A673 (cell line): Measurements from ENCODE around the gene NUDT21. TPM values are rescaled to one million over a fixed set of nuclear protein-coding genes. Genes with fewer than 3 reads are reported as not detected.

Experiments used
- BruUV-seq: library from RNA; stranded (reverse); fragments of 400-500 nt; replicated peaks from 2 replicates; lab custom pipeline; 2021; lab: Mats Ljungman, UMichigan
- CTCF ChIA-PET: fragments of 300-600 bp; sonication (Branson Sonifier 250); formaldehyde crosslinking; loops from one replicate; lab custom pipeline; 2022; ENCODE audit warnings: antibody characterized with exemption; lab: Charles Lee
- POLR2A ChIA-PET: fragments of 300-600 bp; sonication (Branson Sonifier 250); formaldehyde crosslinking; loops from one replicate; lab custom pipeline; 2022; ENCODE audit warnings: antibody characterized with exemption; ENCODE audit not compliant: low non-redundant PET; lab: Charles Lee
- DNase-seq: peaks from one replicate; pipeline ENCODE4 v3.0.0-alpha.2; 2015; ENCODE audit warnings: low spot score
- H3K27ac ChIP-seq: fragments of 200-600 bp; sonication (generic); 2 replicates; pipeline ENCODE4 v1.5.1; 2016; ENCODE audit warnings: mixed run types, low read depth, mild to moderate bottlenecking, mixed read lengths, antibody characterized with exemption, low read length; ENCODE audit not compliant: poor library complexity, severe bottlenecking
- H3K27me3 ChIP-seq: fragments of 200-600 bp; sonication (generic); replicated peaks from 2 replicates; pipeline ENCODE4 v1.6.1; 2017; ENCODE audit warnings: mixed run types, low read depth, mild to moderate bottlenecking, mixed read lengths, antibody characterized with exemption, low read length; ENCODE audit not compliant: insufficient read depth, poor library complexity
- H3K36me3 ChIP-seq: fragments of 200-600 bp; sonication (generic); 2 replicates; pipeline ENCODE4 v1.6.1; 2016; ENCODE audit warnings: mixed run types, mild to moderate bottlenecking, mixed read lengths, antibody characterized with exemption, low read length; ENCODE audit not compliant: insufficient read depth, poor library complexity, severe bottlenecking
- H3K4me1 ChIP-seq: fragments of 200-600 bp; sonication (generic); 2 replicates; pipeline ENCODE4 v1.6.1; 2017; ENCODE audit warnings: mixed run types, mild to moderate bottlenecking, mixed read lengths, antibody characterized with exemption, low read length; ENCODE audit not compliant: insufficient read depth, poor library complexity, severe bottlenecking
- H3K4me3 ChIP-seq: fragments of 200-600 bp; sonication (generic); 2 replicates; pipeline ENCODE4 v1.5.1; 2016; ENCODE audit warnings: low read depth, mixed run types, mild to moderate bottlenecking, mixed read lengths, low read length; ENCODE audit not compliant: poor library complexity, severe bottlenecking
- H3K9me3 ChIP-seq: fragments of 200-600 bp; sonication (generic); 2 replicates; pipeline ENCODE4 v1.6.1; 2016; ENCODE audit warnings: mixed run types, low read depth, mild to moderate bottlenecking, mixed read lengths, antibody characterized with exemption, low read length; ENCODE audit not compliant: poor library complexity, severe bottlenecking
- EZH2 ChIP-seq: fragments of 200-600 bp; sonication (generic); IDR thresholded peaks from 2 replicates; pipeline ENCODE4 v1.6.1; 2017; ENCODE audit warnings: borderline replicate concordance, low read depth, mild to moderate bottlenecking, mixed read lengths, antibody characterized with exemption, low read length; ENCODE audit not compliant: poor library complexity, severe bottlenecking
- intact Hi-C: fragments of 100-400 bp; cut with micrococcal nuclease; formaldehyde crosslinking; loops from one replicate; pipeline ENCODE4 v1.10.0; 2022; ENCODE audit not compliant: unreplicated experiment
- total RNA-seq: library from RNA; stranded (reverse); gene quantifications from 2 replicates; pipeline ENCODE4 v1.2.3, GENCODE V29; 2021
- TF ChIP-seq, protein P1 (sequence below): fragments of 300-800, 200-600 bp; sonication (generic); conservative IDR thresholded peaks from 2 replicates; pipeline ENCODE4 v1.5.1; 2017; ENCODE audit warnings: low read depth, mild to moderate bottlenecking, antibody characterized with exemption, low read length, moderate library complexity, mixed read lengths

NUDT21 gene
- total RNA-seq, 1 experiment from 2014 or later, result 231 TPM

DNA sequence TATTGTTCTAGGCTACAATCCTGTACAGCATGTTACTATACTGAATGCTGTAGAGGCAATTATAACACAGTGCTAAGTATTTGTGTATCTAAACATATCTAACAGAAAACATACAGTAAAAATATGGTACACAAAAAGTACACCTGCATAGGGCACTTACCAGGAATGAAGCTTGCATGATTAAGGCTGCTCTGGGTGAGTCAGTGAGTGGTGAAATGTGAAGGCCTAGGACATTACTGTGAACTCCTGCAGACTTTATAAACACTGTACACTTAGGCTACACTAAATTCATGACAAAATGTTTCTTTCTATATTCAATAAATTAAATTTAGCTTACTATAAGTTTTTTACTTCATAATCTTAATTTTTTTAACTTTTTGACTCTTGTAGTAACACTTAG is 62.9 kb downstream of the NUDT21 start:
- CTCF ChIA-PET, result no interaction called here

DNA sequence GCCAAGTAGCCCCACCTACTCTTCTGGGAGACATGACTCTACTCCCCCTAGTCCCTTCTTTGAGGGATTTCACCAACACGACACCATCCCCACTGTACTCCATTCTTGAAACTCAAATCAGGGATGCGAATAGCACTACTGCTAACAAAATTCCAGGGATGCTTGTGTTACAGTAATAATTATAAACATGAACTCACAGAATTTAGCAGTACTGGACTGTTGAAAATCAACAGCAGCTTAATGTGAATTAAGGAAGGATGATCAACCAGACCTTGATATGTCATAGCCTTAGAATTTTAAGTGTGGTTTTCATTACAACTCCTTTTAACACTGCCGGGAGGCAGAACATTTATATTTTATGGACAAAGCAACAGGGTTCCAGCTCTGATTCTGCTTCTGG is 63.7 kb downstream of the NUDT21 start:
- Histone ChIP-seq H3K27ac (no peak overlapping the region), H3K27me3 (no peaks in the 10 kb centered on the region), H3K9me3 (no peaks in the 10 kb centered on the region), H3K4me1 (no peaks in the 10 kb centered on the region), H3K4me3 (no peak overlapping the region), H3K36me3 (peaks cover 13% of the 10 kb centered on the region)
- CTCF ChIA-PET, result no interaction called here
- BruUV-seq, result no TSS peak
- POLR2A ChIA-PET, result no interaction called here
- no peak for DNase-seq
- TF ChIP-seq EZH2, result no peak
- TF ChIP-seq, protein P1, sequence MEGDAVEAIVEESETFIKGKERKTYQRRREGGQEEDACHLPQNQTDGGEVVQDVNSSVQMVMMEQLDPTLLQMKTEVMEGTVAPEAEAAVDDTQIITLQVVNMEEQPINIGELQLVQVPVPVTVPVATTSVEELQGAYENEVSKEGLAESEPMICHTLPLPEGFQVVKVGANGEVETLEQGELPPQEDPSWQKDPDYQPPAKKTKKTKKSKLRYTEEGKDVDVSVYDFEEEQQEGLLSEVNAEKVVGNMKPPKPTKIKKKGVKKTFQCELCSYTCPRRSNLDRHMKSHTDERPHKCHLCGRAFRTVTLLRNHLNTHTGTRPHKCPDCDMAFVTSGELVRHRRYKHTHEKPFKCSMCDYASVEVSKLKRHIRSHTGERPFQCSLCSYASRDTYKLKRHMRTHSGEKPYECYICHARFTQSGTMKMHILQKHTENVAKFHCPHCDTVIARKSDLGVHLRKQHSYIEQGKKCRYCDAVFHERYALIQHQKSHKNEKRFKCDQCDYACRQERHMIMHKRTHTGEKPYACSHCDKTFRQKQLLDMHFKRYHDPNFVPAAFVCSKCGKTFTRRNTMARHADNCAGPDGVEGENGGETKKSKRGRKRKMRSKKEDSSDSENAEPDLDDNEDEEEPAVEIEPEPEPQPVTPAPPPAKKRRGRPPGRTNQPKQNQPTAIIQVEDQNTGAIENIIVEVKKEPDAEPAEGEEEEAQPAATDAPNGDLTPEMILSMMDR, result no peak
- intact Hi-C loops, result no loop called here

More for the DNA sequence above, 62.9 kb downstream of the NUDT21 start:
- POLR2A ChIA-PET, result no interaction called here
- intact Hi-C loops, result no loop called here
- Histone ChIP-seq H3K27me3 (no peaks in the 10 kb centered on the region), H3K36me3 (peaks cover 13% of the 10 kb centered on the region), H3K9me3 (no peaks in the 10 kb centered on the region), H3K4me3 (no peak overlapping the region), H3K4me1 (no peaks in the 10 kb centered on the region), H3K27ac (no peak overlapping the region)
- no peak for DNase-seq
- no TSS peak for BruUV-seq
- no peak for TF ChIP-seq EZH2
- TF ChIP-seq, protein P1, result no peak

DNA sequence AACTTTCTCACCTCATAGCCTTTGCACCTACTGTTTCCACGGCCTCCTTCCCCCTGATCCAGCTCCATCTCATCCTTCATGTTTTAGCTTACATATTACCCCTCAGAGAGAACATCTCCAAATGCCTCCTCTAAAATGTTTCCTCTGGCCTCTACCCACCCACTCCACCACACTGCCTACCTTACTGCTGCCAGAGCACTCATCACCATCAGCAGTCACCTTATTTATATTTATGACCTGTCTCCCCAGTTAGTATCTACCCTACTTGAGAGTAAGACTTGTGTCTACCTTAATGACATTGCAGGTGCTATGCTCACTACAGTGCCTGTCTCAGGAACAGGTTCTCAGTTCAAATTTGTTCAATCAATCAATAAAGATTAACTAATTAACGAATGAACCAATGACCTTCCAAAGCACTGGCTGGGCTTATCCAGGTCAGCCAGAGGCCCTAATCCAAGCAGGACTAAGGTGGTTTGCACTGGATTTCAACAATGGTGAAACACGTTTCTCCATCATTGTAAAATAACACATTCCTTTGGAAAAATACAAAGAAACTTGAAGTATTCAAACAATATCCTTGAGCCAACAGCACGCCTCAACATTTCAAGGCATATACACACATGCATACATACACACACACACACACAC is 66.9 kb downstream of the NUDT21 start:
- H3K4me3 ChIP-seq, result no peak overlapping the region
- peaks cover 9% of the 10 kb centered on the region for H3K9me3 ChIP-seq
- CTCF ChIA-PET, result no interaction called here
- BruUV-seq, result no TSS peak
- H3K27me3 ChIP-seq, result no peaks in the 10 kb centered on the region
- peaks cover 24% of the 10 kb centered on the region for H3K36me3 ChIP-seq
- POLR2A ChIA-PET, result no interaction called here
- no peaks in the 10 kb centered on the region for H3K4me1 ChIP-seq
- TF ChIP-seq, protein P1, result no peak
- TF ChIP-seq EZH2, result no peak
- DNase-seq, result no peak
- intact Hi-C loops, result no loop called here
- no peak overlapping the region for H3K27ac ChIP-seq
